ENCODE data around the gene FAM8A1. TPM values are rescaled to one million over a fixed set of nuclear protein-coding genes. Genes with fewer than 3 reads are reported as not detected.

The FAM8A1 gene
- total and polyA plus RNA-seq, 8 donors, result 4.7 to 15.9 (median 11.3) TPM

GRCh38 chr6:17628873-17629272 is 28.8 kb downstream of the FAM8A1 start:
- Histone ChIP-seq H3K9me3 (no peaks in the 10 kb centered on the region), H3K4me1 (no peaks in the 10 kb centered on the region), H3K27ac (no peak overlapping the region), H3K36me3 (peaks cover 0 to 36% (median 3%) of the 10 kb centered on the region in 3 donors), H3K27me3 (no peaks in the 10 kb centered on the region), H3K4me3 (no peak overlapping the region)
- DNase-seq (no peak), ATAC-seq (no peak), FAIRE-seq (no peak)
- intact Hi-C loops (cut with DNase I), result no loop called here
- no peak for TF ChIP-seq CTCF (IDR thresholded peaks at IDR 0.05)
- WGBS, 2 donors, result 78 to 84% methylated on average over 1 of the region's 1 CpG

DNA sequence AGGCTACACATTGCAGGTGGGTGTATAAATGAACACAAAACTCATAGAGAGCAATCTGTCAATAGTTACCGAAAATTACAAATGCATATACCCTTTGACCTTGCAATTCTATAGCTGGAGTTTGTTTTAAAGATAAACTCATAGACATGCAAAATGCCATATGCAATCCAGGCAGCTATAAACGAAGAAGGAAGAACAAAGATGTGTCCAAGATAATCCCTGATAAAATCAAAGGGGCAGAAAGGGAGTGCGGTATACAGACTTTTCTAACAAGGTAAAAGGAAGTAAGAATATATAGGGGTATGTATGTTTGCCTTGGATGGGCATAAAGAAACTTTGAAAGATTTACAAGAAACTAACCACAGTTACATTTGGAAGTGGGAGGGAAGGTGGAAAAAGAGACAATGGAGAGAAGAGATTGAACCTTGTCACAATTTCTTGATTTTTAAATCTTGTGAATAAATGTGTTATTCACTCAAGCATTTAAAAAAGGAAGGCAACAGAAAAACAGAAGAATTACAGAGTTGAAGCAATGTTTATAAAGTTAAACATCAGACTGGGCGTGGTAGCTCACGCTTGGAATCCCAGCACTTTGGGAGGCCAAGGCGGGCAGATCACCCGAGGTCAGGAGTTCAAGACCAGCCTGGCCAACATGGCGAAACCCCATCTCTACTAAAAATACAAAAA is 29.9 kb downstream of the FAM8A1 start:
- DNase-seq (no peak), ATAC-seq (no peak), FAIRE-seq (no peak)
- H3K27ac ChIP-seq, result no peak overlapping the region
- no peaks in the 10 kb centered on the region for H3K9me3 ChIP-seq
- H3K36me3 ChIP-seq, result peaks cover 0 to 34% (median 3%) of the 10 kb centered on the region in 3 donors
- no peak for TF ChIP-seq CTCF (IDR thresholded peaks at IDR 0.05)
- no peaks in the 10 kb centered on the region for H3K27me3 ChIP-seq
- no peak overlapping the region for H3K4me3 ChIP-seq
- intact Hi-C loops (cut with DNase I), result no loop called here
- WGBS, 2 donors, result 82 to 89% methylated on average over 8 of the region's 8 CpGs
- H3K4me1 ChIP-seq, result no peaks in the 10 kb centered on the region

- Histone ChIP-seq H3K4me1 (no peaks in the 10 kb centered on the region), H3K4me3 (no peak overlapping the region), H3K36me3 (peaks cover 0 to 28% (median 3%) of the 10 kb centered on the region in 3 donors), H3K27me3 (no peaks in the 10 kb centered on the region), H3K27ac (no peak overlapping the region), H3K9me3 (no peaks in the 10 kb centered on the region)
- 45 to 56% methylated on average over 3 to 5 of the region's 5 CpGs for WGBS, 2 donors
- no peak for FAIRE-seq
- intact Hi-C loops (cut with DNase I), result no loop called here
- ATAC-seq, result no peak
- TF ChIP-seq CTCF (IDR thresholded peaks at IDR 0.05), result no peak
- no peak for DNase-seq
Observed at GRCh38 chr6:17630511-17631073, 30.5 kb downstream of the FAM8A1 start.

DNA sequence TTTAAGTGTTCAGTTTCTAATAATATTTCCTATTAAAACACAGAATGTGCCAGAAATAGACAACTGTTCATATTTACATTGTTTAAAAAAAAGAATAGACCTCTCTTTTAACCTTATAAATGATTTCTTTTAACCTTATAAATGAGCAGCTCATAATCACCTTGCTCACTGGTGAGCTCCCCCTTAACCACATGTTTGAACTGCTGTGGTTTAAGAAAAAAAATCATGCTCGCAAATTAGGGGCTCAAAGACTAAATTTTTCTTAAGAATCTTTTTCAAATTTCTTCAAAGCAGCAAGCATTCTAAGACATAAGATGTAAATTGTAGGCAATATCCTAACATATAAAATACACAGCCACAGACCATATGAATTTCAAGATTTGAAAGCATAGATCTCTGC is 32.8 kb downstream of the FAM8A1 start:
- intact Hi-C loops (cut with DNase I), result no loop called here
- H3K4me1 ChIP-seq, result no peaks in the 10 kb centered on the region
- no peak for DNase-seq
- no peak overlapping the region for H3K4me3 ChIP-seq
- WGBS, 2 donors, result 89% methylated on average over 1 of the region's 1 CpG
- H3K36me3 ChIP-seq, result peaks cover 0 to 28% (median 8%) of the 10 kb centered on the region in 3 donors
- H3K27ac ChIP-seq, result no peak overlapping the region
- H3K27me3 ChIP-seq, result no peaks in the 10 kb centered on the region
- H3K9me3 ChIP-seq, result no peaks in the 10 kb centered on the region
- no peak for ATAC-seq
- no peak for FAIRE-seq
- no peak for TF ChIP-seq CTCF (IDR thresholded peaks at IDR 0.05)
